NCI-H1417 treated with DMSO at 0.1 percent for 48 hours (cell line): Measurements from ENCODE around the gene ZNF749.

ENCODE experiments used
- DNase-seq: peaks from one replicate; lab custom pipeline; 2025; lab: John Stamatoyannopoulos, UW

ZNF749 gene

GRCh38 chr19:57435062-57435978 lies at the start of gene ZNF749:
ZNF749 (plus strand) TSS chr19:57435325; CDS start chr19:57435579, 254 bp downstream.
- DNase-seq: peak; percentile 92

- no peak for DNase-seq
Observed at GRCh38 chr19:57389194-57389729, 45.9 kb upstream of the ZNF749 start.

- peak; percentile 86 for DNase-seq
Observed at GRCh38 chr19:57389730-57390598, 45.2 kb upstream of the ZNF749 start, which contains the start of gene ZNF548. ZNF548 (plus strand) TSS chr19:57389854; CDS start chr19:57390100, 246 bp downstream.

GRCh38 chr19:57395710-57396109 lies 39.4 kb upstream of the ZNF749 start:
- DNase-seq: no peak

DNA sequence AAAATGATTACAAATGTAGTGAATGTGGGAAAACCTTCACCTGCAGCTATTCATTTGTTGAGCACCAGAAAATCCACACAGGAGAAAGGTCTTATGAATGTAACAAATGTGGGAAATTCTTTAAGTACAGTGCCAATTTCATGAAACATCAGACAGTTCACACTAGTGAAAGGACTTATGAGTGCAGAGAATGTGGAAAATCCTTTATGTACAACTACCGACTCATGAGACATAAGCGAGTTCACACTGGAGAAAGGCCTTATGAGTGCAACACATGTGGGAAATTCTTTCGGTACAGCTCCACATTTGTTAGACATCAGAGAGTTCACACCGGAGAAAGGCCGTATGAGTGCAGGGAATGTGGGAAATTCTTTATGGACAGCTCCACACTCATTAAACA lies 36.3 kb upstream of the ZNF749 start:
- no peak for DNase-seq

- DNase-seq: no peak
Observed at GRCh38 chr19:57403737-57404563, 31.2 kb upstream of the ZNF749 start.

- no peak for DNase-seq
Observed at GRCh38 chr19:57406516-57407123, 28.5 kb upstream of the ZNF749 start.

DNA sequence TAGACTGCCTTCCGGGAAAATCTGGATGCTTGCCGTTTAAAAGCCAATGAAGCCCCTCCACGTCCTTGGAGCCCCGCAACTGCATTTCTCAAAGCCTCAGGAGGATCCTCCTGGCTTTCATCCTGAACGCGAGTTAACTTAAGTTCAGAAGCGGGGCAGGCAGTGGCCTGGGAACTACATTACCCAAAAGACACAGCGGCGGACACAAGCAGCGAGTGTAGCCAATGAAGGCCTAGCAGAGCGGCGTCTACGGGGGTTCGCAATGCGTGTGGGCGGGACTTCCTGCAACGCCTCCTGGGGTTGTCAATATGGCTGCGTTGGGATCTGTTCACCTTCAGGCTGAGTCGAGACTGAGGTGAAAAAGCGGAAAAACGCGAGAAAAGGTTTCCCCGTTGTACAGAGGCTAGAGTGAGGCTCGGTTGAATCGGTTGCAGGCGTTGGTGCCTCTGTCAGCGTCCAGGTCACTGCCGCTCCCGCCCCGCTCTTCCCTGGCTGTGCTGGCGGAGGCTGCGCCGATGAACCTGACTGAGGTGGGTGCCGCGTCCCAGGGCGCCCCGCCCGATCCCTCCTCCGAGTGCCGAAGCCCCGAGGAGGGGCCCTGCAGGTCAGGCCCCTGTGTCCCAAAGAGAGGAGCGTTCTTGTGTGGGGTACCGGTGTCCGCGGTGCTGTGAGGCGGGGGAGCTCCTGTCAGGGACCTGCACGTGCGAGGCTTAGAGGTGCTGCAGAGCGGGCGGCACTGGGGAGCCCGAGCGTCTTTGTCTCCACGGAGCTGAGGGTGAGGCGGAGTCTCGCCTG lies 24.1 kb upstream of the ZNF749 start, which contains the start of gene ZNF17:
Gene ZNF17 (plus strand): TSS at position 285 of the 795 bp plus-strand sequence. CDS start 2,455 bp downstream, outside the sequence.
- peak; percentile 15 for DNase-seq

DNA sequence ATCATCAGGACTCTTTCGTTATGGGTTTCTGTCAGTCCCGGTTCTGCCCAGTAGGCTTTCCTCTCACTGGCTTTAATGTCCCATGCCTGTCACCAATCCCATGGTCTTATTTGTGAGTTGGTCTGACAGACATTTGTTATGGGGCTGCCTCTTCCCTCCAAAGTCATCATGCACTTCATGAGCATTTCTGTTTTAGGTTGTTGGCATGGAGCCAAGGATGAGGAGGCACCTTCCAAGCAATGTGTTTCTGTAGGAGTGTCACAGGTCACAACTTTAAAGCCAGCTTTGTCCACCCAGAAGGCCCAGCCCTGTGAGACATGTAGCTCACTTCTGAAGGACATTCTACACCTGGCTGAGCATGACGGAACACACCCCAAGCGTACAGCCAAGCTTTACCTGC lies 15.7 kb upstream of the ZNF749 start:
- no peak for DNase-seq

GRCh38 chr19:57421037-57421436 lies 14.1 kb upstream of the ZNF749 start:
- no peak for DNase-seq

GRCh38 chr19:57434386-57435061 lies 601 bp upstream of the ZNF749 start:
- no peak for DNase-seq

- DNase-seq: no peak
Observed at GRCh38 chr19:57436417-57436816, 1.3 kb downstream of the ZNF749 start.

DNA sequence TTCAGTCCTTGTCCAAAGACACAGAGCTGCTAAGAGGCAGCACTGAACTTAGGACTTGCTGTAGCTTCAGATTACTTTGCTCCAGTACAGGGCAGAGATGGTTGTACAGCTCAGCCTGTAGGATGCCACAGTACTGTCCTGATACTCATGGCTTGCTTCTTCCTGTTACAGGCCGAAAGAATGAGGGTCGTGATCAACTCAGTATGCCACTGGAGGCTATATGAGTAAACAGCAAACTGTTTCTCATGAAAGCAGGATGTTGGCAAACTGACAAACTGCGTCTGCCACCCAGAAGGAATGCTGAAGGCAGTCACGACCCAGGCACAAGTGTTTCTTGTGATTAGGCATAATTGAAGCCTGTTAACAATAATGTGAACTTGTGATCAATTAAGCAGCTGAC lies 2.8 kb downstream of the ZNF749 start:
- DNase-seq: no peak

- no peak for DNase-seq
Observed at GRCh38 chr19:57438925-57439324, 3.8 kb downstream of the ZNF749 start.

- no peak for DNase-seq
Observed at GRCh38 chr19:57441979-57442752, 7.0 kb downstream of the ZNF749 start.

DNA sequence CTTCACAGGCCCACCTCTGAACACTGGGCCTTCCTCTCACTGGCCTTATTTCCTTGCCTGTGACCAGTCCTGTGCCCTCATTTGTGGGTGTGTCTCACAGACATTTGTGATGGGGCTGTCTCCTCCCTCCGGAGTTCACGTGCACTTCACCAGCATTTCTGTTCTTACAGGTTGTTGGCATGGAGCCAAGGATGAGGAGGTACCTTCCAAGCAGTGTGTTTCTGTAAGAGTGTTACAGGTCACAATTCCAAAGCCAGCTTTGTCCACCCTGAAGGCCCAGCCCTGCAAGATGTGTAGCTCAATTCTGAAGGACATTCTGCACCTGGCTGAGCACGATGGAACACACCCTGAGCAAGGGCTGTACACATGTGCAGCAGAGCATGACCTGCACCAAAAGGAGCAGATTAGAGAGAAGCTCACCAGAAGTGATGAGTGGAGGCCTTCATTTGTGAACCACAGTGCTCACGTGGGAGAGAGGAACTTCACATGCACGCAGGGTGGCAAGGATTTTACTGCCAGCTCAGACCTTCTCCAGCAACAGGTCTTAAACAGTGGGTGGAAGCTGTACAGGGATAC lies 8.1 kb downstream of the ZNF749 start:
- no peak for DNase-seq

DNA sequence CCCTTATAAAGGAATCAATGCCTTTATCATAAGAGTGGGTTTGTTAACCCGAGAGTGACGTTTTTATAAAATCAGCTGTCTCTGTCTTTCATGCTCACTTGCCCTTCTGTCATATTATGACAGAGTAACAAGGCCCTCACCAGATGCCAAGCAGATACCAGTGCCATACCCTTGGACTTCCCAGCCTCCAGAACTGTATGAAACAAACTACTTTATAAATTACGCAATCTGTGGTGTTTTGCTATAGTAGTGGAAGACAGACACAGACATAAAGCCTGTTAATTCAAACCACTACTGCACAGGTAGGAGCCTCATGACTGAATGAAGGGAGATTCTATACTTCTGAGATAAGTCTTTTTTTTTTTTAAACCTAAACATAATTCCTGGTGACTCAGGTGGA lies 17.2 kb downstream of the ZNF749 start:
- DNase-seq: no peak

- DNase-seq: no peak
Observed at GRCh38 chr19:57465680-57466381, 30.7 kb downstream of the ZNF749 start.
